Measurements from ENCODE around the gene MCC.
"Not testable (repeated sequence)": the region's sequence is repeated elsewhere in the genome, so short reads cannot be mapped to it uniquely, and the experiment has no call there.

MCC gene

GRCh38 chr5:113082547-113082905, 405.7 kb downstream of the MCC start:
- no peak for DNase-seq (ENCODE audit: low read depth in 2 of 2)

GRCh38 chr5:113081881-113082546, 406.2 kb downstream of the MCC start:
- no peak for DNase-seq (ENCODE audit: low read depth in 2 of 2)

- no peak for DNase-seq (ENCODE audit: low read depth in 2 of 2)
Measured at GRCh38 chr5:113081091-113081839, 407.0 kb downstream of the MCC start.

GRCh38 chr5:113076649-113077048, 411.6 kb downstream of the MCC start:
- not testable (repeated sequence) for DNase-seq (ENCODE audit: low read depth in 2 of 2)

GRCh38 chr5:113075019-113075418, 413.2 kb downstream of the MCC start:
- DNase-seq (ENCODE audit: low read depth in 2 of 2) = no peak

GRCh38 chr5:113073629-113074034, 414.6 kb downstream of the MCC start:
- not testable (repeated sequence) for DNase-seq (ENCODE audit: low read depth in 2 of 2)

- no peak for DNase-seq (ENCODE audit: low read depth in 2 of 2)
Measured at GRCh38 chr5:113071401-113071800, 416.9 kb downstream of the MCC start.

GRCh38 chr5:113070901-113071300, 417.4 kb downstream of the MCC start:
- no peak for DNase-seq (ENCODE audit: low read depth in 2 of 2)

- no peak for DNase-seq (ENCODE audit: low read depth in 2 of 2)
Measured at GRCh38 chr5:113068559-113068958, 419.7 kb downstream of the MCC start.

GRCh38 chr5:113067635-113068344, 420.5 kb downstream of the MCC start:
- DNase-seq (ENCODE audit: low read depth in 2 of 2) = no peak

- DNase-seq (ENCODE audit: low read depth in 2 of 2) = no peak
Measured at GRCh38 chr5:113065626-113066025, 422.6 kb downstream of the MCC start.

GRCh38 chr5:113064806-113065205, 423.4 kb downstream of the MCC start:
- no peak for DNase-seq (ENCODE audit: low read depth in 2 of 2)

- no peak for DNase-seq (ENCODE audit: low read depth in 2 of 2)
Measured at GRCh38 chr5:113063927-113064326, 424.3 kb downstream of the MCC start.

GRCh38 chr5:113062869-113063508, 425.3 kb downstream of the MCC start:
- no peak for DNase-seq (ENCODE audit: low read depth in 2 of 2)

GRCh38 chr5:113061846-113062780, 426.1 kb downstream of the MCC start:
- no peak for DNase-seq (ENCODE audit: low read depth in 2 of 2)

- no peak for DNase-seq (ENCODE audit: low read depth in 2 of 2)
Measured at GRCh38 chr5:113060408-113061025, 427.7 kb downstream of the MCC start.

GRCh38 chr5:113059232-113060040, 428.8 kb downstream of the MCC start:
- no peak for DNase-seq (ENCODE audit: low read depth in 2 of 2)

- DNase-seq (ENCODE audit: low read depth in 2 of 2) = no peak
Measured at GRCh38 chr5:113058706-113059226, 429.5 kb downstream of the MCC start.

GRCh38 chr5:113058269-113058668, 430.0 kb downstream of the MCC start:
- DNase-seq (ENCODE audit: low read depth in 2 of 2) = no peak

GRCh38 chr5:113057557-113057984, 430.7 kb downstream of the MCC start:
- no peak for DNase-seq (ENCODE audit: low read depth in 2 of 2)

Measured in stimulated activated CD4-positive, alpha-beta T cell treated with anti-CD3 and anti-CD28 coated beads, Interleukin-1b, Interleukin-23, amount 100 ng/mL, for 1 hour (primary cell).